CD4-positive, alpha-beta memory T cell (primary cell): ENCODE results near the gene TBC1D21. TPM values are rescaled to one million over a fixed set of nuclear protein-coding genes. Genes with fewer than 3 reads are reported as not detected.
A peak's percentile ranks its signal among the peaks of the same experiment; 100 is the strongest.

Source experiments
- CTCF ChIA-PET: fragments of 350-600 bp; sonication (Branson Sonifier 250); formaldehyde crosslinking; loops from one replicate; lab custom pipeline; 2021; ENCODE audit warnings: inconsistent platforms; ENCODE audit not compliant: partially characterized antibody; lab: Charles Lee
- POLR2A ChIA-PET: fragments of 350-600 bp; sonication (Branson Sonifier 250); formaldehyde crosslinking; loops from one replicate; lab custom pipeline; 2021; ENCODE audit not compliant: partially characterized antibody; lab: Charles Lee
- DNase-seq, 5 donors: peaks; one replicate each; pipeline versions ENCODE4 v3.0.0 to v3.0.0-alpha.2; 2020 to 2022; ENCODE audit warnings: mixed read lengths in 1 of 5
- H3K27ac ChIP-seq: one replicate; pipeline ENCODE4 v1.7.0; 2013; ENCODE audit warnings: low read depth, low read length
- H3K27me3 ChIP-seq: 2 replicates; pipeline ENCODE4 v1.7.0; 2013; ENCODE audit warnings: mild to moderate bottlenecking, low read length, moderate library complexity; ENCODE audit not compliant: insufficient read depth
- H3K36me3 ChIP-seq: 2 replicates; pipeline ENCODE4 v1.7.0; 2013; ENCODE audit warnings: mild to moderate bottlenecking, low read length, moderate library complexity; ENCODE audit not compliant: insufficient read depth
- H3K4me1 ChIP-seq: 2 replicates; pipeline ENCODE4 v1.7.0; 2013; ENCODE audit warnings: mild to moderate bottlenecking, low read length, moderate library complexity; ENCODE audit not compliant: insufficient read depth
- H3K4me3 ChIP-seq, 2 donors: one replicate each; pipeline ENCODE4 v1.7.0; 2013; ENCODE audit warnings: low read length in 2 of 2, mild to moderate bottlenecking in 1 of 2
- H3K9me3 ChIP-seq, 2 donors: one replicate each; pipeline ENCODE4 v1.7.0; 2013; ENCODE audit warnings: low read length in 2 of 2, control low read depth in 1 of 2; ENCODE audit not compliant: control insufficient read depth in 1 of 2
- H3K27ac Mint-ChIP-seq, 7 donors: one replicate each; pipeline ENCODE4 v1.8.0; 2020 to 2021; ENCODE audit warnings: mixed read lengths in 7 of 7, mild to moderate bottlenecking in 6 of 7, inconsistent platforms in 3 of 7, moderate library complexity in 3 of 7
- H3K27me3 Mint-ChIP-seq, 2 donors: one replicate each; pipeline ENCODE4 v1.8.0; 2020 to 2021; ENCODE audit warnings: mixed read lengths in 2 of 2
- H3K36me3 Mint-ChIP-seq, 2 donors: one replicate each; pipeline ENCODE4 v1.8.0; 2020 to 2021; ENCODE audit warnings: mixed read lengths in 2 of 2, inconsistent platforms in 1 of 2, mild to moderate bottlenecking in 1 of 2
- H3K4me1 Mint-ChIP-seq, 4 donors: one replicate each; pipeline ENCODE4 v1.8.0; 2020 to 2021; ENCODE audit warnings: mixed read lengths in 4 of 4, mild to moderate bottlenecking in 1 of 4
- H3K4me3 Mint-ChIP-seq, 8 donors: one replicate each; pipeline ENCODE4 v1.8.0; 2020 to 2021; ENCODE audit warnings: mixed read lengths in 8 of 8, mild to moderate bottlenecking in 7 of 8, moderate library complexity in 6 of 8, inconsistent platforms in 3 of 8
- H3K9me3 Mint-ChIP-seq, 8 donors: one replicate each; pipeline ENCODE4 v1.8.0; 2020 to 2021; ENCODE audit warnings: mixed read lengths in 8 of 8, mild to moderate bottlenecking in 5 of 8, inconsistent platforms in 3 of 8, moderate library complexity in 1 of 8
- intact Hi-C: fragments of 100-400 bp; cut with micrococcal nuclease; formaldehyde crosslinking; loops from one replicate; pipeline ENCODE4 v1.15.1; 2023
- polyA plus RNA-seq, 2 donors: library from polyadenylated mRNA; unstranded; fragments of 300-500 nt; fragmentation: Illumina TruSeq; gene quantifications; one replicate each; pipeline ENCODE4 v1.2.3, GENCODE V29; 2021
- total RNA-seq, 2 experiments: library from RNA; stranded (reverse); gene quantifications; one replicate each; pipeline ENCODE4 v1.2.3, GENCODE V29; 2021

The TBC1D21 gene
- total and polyA plus RNA-seq, 4 experiments from 2014 or later = not detected

GRCh38 chr15:73930371-73930770 is 57.0 kb downstream of the TBC1D21 start:
- Mint-ChIP-seq H3K27ac (no peak overlapping the region), H3K4me1 (peaks cover 23 to 66% (median 38%) of the 10 kb centered on the region in 4 donors), H3K4me3 (peak overlapping the region in 2 of 8 donors; percentile 20 to 47), H3K9me3 (peaks cover 0 to 3% (median 0%) of the 10 kb centered on the region in 8 donors), H3K27me3 (no peaks in the 10 kb centered on the region), H3K36me3 (no peaks in the 10 kb centered on the region)
- no peak overlapping the region for H3K4me3 ChIP-seq
- no peak overlapping the region for H3K27ac ChIP-seq
- H3K4me1 ChIP-seq = peaks cover 63% of the 10 kb centered on the region
- no peaks in the 10 kb centered on the region for H3K27me3 ChIP-seq
- intact Hi-C loops = no loop called here
- no peaks in the 10 kb centered on the region for H3K36me3 ChIP-seq
- ChIA-PET POLR2A (interaction anchor here (2.5 kb wide), 1 partner anchor 10 kb away, joined by 7 read pairs; no protein-coding TSS in a partner anchor), CTCF (interaction anchor here (0.9 to 1.3 kb wide), 2 partner anchors 10 to 21 kb away, joined by 4 to 5 read pairs; no protein-coding TSS in a partner anchor)
- DNase-seq = no peak
- no peaks in the 10 kb centered on the region for H3K9me3 ChIP-seq

GRCh38 chr15:73930790-73931281 is 57.5 kb downstream of the TBC1D21 start:
- Mint-ChIP-seq H3K27me3 (no peaks in the 10 kb centered on the region), H3K4me1 (peaks cover 19 to 61% (median 35%) of the 10 kb centered on the region in 4 donors), H3K9me3 (peaks cover 0 to 3% (median 0%) of the 10 kb centered on the region in 8 donors), H3K4me3 (peak overlapping the region in 2 of 8 donors; percentile 20 to 47), H3K27ac (peak overlapping the region in 3 of 7 donors; percentile 47 to 74 (median 58)), H3K36me3 (no peaks in the 10 kb centered on the region)
- intact Hi-C loops = no loop called here
- H3K27me3 ChIP-seq = no peaks in the 10 kb centered on the region
- DNase-seq = no peak
- H3K9me3 ChIP-seq = no peaks in the 10 kb centered on the region
- peaks cover 58% of the 10 kb centered on the region for H3K4me1 ChIP-seq
- no peak overlapping the region for H3K4me3 ChIP-seq
- ChIA-PET CTCF (interaction anchor here (0.9 to 1.6 kb wide), 3 partner anchors 10 to 22 kb away, joined by 4 to 5 read pairs (median 4); no protein-coding TSS in a partner anchor), POLR2A (interaction anchor here (2.5 kb wide), 1 partner anchor 10 kb away, joined by 7 read pairs; no protein-coding TSS in a partner anchor)
- H3K27ac ChIP-seq = no peak overlapping the region
- H3K36me3 ChIP-seq = no peaks in the 10 kb centered on the region

- H3K4me1 ChIP-seq = peaks cover 52% of the 10 kb centered on the region
- H3K27ac ChIP-seq = no peak overlapping the region
- Mint-ChIP-seq H3K36me3 (no peaks in the 10 kb centered on the region), H3K27me3 (no peaks in the 10 kb centered on the region), H3K4me3 (peak overlapping the region in 3 of 8 donors; percentile 22 to 57 (median 47)), H3K9me3 (peaks cover 0 to 3% (median 0%) of the 10 kb centered on the region in 8 donors), H3K4me1 (peaks cover 18 to 59% (median 34%) of the 10 kb centered on the region in 4 donors), H3K27ac (peak overlapping the region; percentile 3 to 74 (median 57))
- no peak for DNase-seq
- CTCF ChIA-PET = interaction anchor here (0.9 to 1.6 kb wide), 3 partner anchors 11 to 22 kb away, joined by 4 to 5 read pairs (median 4); no protein-coding TSS in a partner anchor
- no peaks in the 10 kb centered on the region for H3K36me3 ChIP-seq
- POLR2A ChIA-PET = interaction anchor here (2.5 kb wide), 1 partner anchor 11 kb away, joined by 7 read pairs; no protein-coding TSS in a partner anchor
- H3K27me3 ChIP-seq = no peaks in the 10 kb centered on the region
- no peaks in the 10 kb centered on the region for H3K9me3 ChIP-seq
- H3K4me3 ChIP-seq = no peak overlapping the region
- intact Hi-C loops = no loop called here
Observed at GRCh38 chr15:73931441-73931840, 58.1 kb downstream of the TBC1D21 start.

- H3K27me3 Mint-ChIP-seq = no peaks in the 10 kb centered on the region
- H3K4me1 ChIP-seq = peaks cover 49% of the 10 kb centered on the region
- no peaks in the 10 kb centered on the region for H3K36me3 ChIP-seq
- H3K4me1 Mint-ChIP-seq = peaks cover 18 to 59% (median 36%) of the 10 kb centered on the region in 4 donors
- no peak overlapping the region for H3K27ac ChIP-seq
- POLR2A ChIA-PET = interaction anchor here (1.0 kb wide), 1 partner anchor 43 kb away, joined by 3 read pairs; no protein-coding TSS in a partner anchor
- H3K36me3 Mint-ChIP-seq = no peaks in the 10 kb centered on the region
- H3K9me3 Mint-ChIP-seq = peaks cover 0 to 3% (median 0%) of the 10 kb centered on the region in 8 donors
- intact Hi-C loops = no loop called here
- H3K4me3 ChIP-seq = no peak overlapping the region
- DNase-seq = no peak
- CTCF ChIA-PET = interaction anchor here (0.7 to 1.8 kb wide), 5 partner anchors 17 to 62 kb away, joined by 3 to 4 read pairs (median 4); partner anchors contain the start of gene PML
- H3K9me3 ChIP-seq = no peaks in the 10 kb centered on the region
- H3K4me3 Mint-ChIP-seq = no peak overlapping the region
- H3K27me3 ChIP-seq = no peaks in the 10 kb centered on the region
- H3K27ac Mint-ChIP-seq = peak overlapping the region in 4 of 7 donors; percentile 2 to 70 (median 25)
Observed at GRCh38 chr15:73932381-73933191, 59.2 kb downstream of the TBC1D21 start.

DNA sequence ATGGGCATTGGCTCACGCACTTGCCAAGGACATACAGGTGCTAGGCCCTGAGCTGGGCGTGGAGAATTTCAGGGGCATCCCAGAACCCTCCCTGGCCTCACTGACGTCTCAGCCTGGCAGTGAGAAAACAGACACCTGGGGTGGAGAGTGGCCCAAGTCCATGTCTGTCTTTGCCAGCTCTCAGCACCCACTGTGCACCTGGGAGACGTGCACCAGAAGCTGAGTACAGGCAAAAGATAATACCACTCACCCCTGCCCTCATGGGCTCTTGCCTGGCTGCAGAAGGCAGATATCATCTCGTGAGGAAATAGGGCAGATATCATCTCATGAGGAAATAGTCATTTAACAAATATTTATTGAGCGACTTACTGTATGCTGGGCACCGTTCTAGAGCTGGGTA is 60.9 kb downstream of the TBC1D21 start:
- intact Hi-C loops = no loop called here
- Mint-ChIP-seq H3K9me3 (peaks cover 0 to 3% (median 0%) of the 10 kb centered on the region in 8 donors), H3K4me3 (peak overlapping the region in 7 of 8 donors; percentile 2 to 60 (median 43)), H3K27me3 (no peaks in the 10 kb centered on the region), H3K36me3 (no peaks in the 10 kb centered on the region), H3K27ac (peak overlapping the region; percentile 2 to 74 (median 53)), H3K4me1 (peaks cover 13 to 47% (median 28%) of the 10 kb centered on the region in 4 donors)
- peak in 2 of 5 donors; percentile 19 to 25 for DNase-seq
- ChIA-PET CTCF (interaction anchor here (1.4 to 2.5 kb wide), 4 partner anchors 15 to 60 kb away, joined by 4 to 9 read pairs (median 6); partner anchors contain the start of gene PML), POLR2A (interaction anchor here (0.8 to 1.3 kb wide), 2 partner anchors 10 to 60 kb away, joined by 3 read pairs; partner anchors contain the start of gene PML)
- peaks cover 34% of the 10 kb centered on the region for H3K4me1 ChIP-seq
- H3K36me3 ChIP-seq = no peaks in the 10 kb centered on the region
- H3K9me3 ChIP-seq = no peaks in the 10 kb centered on the region
- no peak overlapping the region for H3K27ac ChIP-seq
- no peaks in the 10 kb centered on the region for H3K27me3 ChIP-seq
- no peak overlapping the region for H3K4me3 ChIP-seq

GRCh38 chr15:73935547-73935946 is 62.2 kb downstream of the TBC1D21 start:
- CTCF ChIA-PET = interaction anchor here (0.9 to 2.5 kb wide), 6 partner anchors 14 to 62 kb away, joined by 4 to 9 read pairs (median 6); no protein-coding TSS in a partner anchor
- intact Hi-C loops = no loop called here

More at GRCh38 chr15:73935547-73935946, 62.2 kb downstream of the TBC1D21 start:
- no peaks in the 10 kb centered on the region for H3K36me3 ChIP-seq
- H3K36me3 Mint-ChIP-seq = no peaks in the 10 kb centered on the region
- H3K9me3 ChIP-seq = no peaks in the 10 kb centered on the region
- POLR2A ChIA-PET = interaction anchor here (1.8 to 2.3 kb wide), 2 partner anchors 8 to 29 kb away, joined by 5 to 12 read pairs; no protein-coding TSS in a partner anchor
- no peak overlapping the region for H3K4me3 ChIP-seq
- H3K9me3 Mint-ChIP-seq = peaks cover 0 to 3% (median 0%) of the 10 kb centered on the region in 8 donors
- H3K4me1 ChIP-seq = peaks cover 29% of the 10 kb centered on the region
- no peak overlapping the region for H3K27ac ChIP-seq
- no peaks in the 10 kb centered on the region for H3K27me3 Mint-ChIP-seq
- DNase-seq = no peak
- H3K4me3 Mint-ChIP-seq = no peak overlapping the region
- no peaks in the 10 kb centered on the region for H3K27me3 ChIP-seq
- H3K4me1 Mint-ChIP-seq = peaks cover 15 to 44% (median 33%) of the 10 kb centered on the region in 4 donors
- peak overlapping the region in 2 of 7 donors; percentile 1 to 72 for H3K27ac Mint-ChIP-seq
